Endometrial microvascular endothelial cells (primary cell): ENCODE results near the gene TMA7B. TPM values are rescaled to one million over a fixed set of nuclear protein-coding genes. Genes with fewer than 3 reads are reported as not detected.

Experiments
- in situ Hi-C: cut with HindIII; loops from 2 replicates; pipeline ENCODE4 v1.10.0; 2017; ENCODE audit warnings: low sequenced_read_pairs, low pct_unique_long_range_greater_than_20kb; ENCODE audit errors: inconsistent ontology term
- total RNA-seq: library from RNA; depleted of rRNA; stranded (reverse); fragments of >200 nt; gene quantifications from one replicate; pipeline ENCODE4 v1.2.3, GENCODE V29; 2015; ENCODE audit errors: inconsistent ontology term

The TMA7B gene
- total RNA-seq, 1 donor from 2014 or later, result not detected

DNA sequence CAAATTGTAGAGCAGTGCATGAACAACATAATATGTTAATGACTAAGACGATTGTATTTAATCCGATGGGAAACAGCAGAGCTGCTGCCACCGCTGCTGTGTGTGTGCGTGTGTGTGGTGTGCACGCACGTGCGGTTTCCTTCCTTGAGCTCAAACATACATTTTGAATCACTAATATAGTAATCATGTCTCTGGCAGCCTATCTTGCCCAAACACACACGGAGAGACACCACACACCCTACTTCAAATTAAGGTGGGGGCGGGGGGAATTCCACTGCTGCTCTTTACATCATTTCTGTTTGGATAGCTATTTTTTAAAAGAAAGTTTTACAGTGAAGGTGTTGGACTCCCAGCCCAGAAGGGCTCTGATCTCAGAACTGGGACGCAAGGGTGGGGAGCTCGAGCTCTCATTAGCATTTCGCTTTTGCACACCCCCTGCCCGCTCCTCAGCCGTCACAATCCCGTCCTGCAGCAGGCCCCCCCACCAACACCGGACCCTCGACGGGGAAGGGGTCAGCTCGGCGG lies 33.9 kb downstream of the TMA7B start:
- in situ Hi-C loops, result no loop called here

DNA sequence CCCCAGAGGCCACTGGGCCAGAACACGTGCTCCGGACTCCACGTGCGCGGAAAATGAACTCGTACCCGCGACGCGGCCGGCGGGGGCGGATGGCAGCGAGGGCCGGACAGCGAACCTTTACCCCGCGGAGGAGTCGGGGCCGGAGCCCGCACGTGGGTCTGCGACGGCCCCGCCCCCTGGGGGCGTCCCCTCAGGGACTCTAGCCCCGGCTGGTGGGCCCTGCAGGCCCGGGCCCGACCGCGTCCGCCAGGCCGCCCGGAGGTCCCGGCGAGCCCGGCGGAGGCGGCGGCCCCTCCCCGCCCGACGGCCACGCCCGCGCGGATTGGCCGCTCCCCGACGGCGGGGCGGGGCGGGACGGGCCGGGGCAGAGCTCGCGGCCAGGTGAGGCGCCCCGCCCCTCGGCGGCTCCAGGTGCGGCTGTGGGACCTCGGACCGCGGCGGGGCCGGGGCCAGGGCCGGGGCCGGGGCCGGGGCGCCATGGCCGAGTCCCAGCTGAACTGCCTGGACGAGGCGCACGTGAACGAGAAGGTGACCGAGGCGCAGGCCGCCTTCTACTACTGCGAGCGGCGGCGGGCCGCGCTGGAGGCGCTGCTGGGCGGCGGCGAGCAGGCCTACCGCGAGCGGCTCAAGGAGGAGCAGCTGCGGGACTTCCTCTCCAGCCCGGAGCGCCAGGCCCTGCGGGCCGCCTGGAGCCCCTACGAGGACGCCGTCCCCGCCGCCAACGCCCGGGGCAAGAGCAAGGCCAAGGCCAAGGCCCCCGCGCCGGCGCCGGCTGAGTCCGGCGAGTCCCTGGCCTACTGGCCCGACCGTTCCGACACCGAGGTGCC lies 34.6 kb downstream of the TMA7B start, which contains the start of gene FAM83F:
TSS of gene FAM83F (plus strand) at position 389 of the 827 bp plus-strand sequence. CDS start at position 478, 89 bp downstream.
- in situ Hi-C loops, result no loop called here

DNA sequence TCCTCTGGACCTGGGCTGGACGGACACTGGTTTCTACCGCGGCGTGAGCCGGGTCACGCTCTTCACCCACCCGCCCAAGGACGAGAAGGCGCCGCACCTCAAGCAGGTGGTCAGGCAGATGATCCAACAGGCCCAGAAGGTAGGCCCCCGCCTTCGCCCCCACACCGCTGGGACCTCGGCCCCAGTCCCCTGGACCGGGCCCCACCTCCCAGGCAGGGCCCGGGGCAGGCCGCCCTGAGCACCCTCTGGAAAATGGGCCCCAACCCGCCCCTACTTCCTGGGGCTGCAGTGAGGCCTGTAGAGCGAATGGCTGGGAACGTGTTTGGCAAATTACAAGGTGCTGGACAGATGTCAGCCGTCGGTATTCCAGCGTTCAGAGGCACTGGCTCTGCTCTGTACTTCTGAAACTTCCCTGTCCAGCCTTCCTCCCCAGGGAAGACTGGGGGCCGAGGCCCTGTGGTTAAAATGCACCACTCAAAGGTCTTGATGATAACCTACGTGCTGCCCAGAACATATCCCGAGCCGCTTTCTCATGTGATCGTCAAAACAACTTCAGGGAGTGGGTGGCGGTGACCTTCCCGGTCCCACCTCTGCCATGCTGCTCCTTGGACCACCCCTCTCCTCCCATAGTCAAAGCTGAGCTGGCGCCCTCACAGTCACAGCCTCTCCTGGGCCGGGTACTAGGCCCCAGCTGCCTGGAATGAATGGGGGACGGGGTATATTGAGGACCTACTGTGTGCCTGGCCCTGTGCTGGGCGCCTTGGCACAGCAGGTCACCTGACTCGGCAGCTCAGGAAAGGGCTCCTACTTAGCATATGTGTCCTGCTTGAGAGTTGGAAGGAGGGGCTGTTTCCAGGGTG lies 35.4 kb downstream of the TMA7B start:
- in situ Hi-C loops, result no loop called here

DNA sequence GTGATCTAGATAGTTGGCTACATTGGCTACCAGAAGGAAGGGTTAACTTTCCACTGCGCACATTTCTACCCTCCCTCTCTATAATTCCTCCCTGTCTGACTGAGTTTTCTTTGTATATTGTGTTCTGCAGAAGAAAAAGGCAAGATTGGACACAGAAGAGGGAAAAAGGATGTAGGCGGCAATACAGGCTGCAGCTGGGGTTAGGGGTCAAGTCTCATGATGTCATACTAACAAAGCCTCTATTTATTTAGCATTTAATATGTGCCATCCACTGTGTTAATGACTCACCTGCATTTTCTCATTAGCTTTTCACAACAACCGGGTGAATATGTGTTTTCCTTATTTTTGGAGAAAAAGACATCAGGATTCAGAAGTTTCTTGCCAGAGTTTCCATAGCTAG lies 36.5 kb downstream of the TMA7B start:
- in situ Hi-C loops, result no loop called here

DNA sequence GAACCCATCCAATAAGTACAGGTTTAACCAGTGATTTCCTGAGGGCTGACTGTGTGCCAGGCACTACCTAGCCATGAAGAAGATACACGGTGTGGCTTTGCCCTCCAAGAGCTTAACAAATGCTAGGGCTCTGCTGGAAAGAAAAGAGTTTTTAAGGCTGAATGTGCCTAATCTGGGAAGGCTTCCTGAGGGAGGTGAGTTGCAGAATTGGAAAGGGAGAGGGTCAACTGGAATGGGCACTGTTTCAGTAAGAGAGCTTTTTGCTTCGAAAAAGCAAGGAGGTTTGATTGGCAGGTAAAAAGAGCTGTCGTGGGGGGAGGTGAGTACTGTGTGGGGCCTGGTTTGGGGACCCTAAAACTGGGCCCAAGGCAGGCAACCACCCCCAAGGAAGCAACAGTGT lies 37.2 kb downstream of the TMA7B start:
- in situ Hi-C loops, result no loop called here

DNA sequence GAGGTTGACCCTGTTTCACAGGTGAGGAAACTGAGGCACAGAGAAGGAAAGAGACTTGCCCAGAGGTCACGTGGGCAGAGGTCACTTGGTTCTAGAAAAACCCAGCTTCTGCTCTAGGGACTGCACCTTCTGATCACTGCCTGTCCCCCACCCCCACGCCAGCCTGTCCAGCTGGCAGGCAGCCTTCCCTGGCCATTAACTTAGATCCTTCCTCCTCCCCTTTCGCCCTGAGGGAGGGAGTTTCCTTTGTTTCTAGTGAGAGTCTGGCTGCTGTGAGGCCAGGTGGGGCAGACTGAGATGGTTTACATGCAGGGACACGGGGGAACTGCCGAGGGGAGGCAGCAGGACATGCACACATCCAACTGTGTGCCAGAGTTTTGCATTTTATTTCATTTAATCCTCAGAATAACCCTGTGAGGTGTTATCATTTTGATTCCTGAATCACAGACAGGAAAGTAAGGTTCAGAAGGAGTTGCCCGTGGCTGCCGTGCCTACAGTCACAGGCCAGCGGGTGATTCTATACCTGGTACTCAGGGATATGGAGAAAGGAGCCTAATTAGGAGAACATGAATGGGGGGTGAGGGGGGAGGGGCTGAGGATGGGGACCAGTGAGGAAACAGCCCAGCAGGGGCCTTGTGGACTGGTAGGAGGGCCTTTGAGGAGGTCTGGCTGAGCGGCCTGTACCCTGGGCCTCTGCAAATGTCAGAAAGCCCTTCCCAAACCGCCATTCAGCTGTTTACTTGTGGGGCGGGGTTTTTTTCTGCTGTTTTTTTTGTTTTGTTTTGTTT lies 37.9 kb downstream of the TMA7B start:
- in situ Hi-C loops, result no loop called here

DNA sequence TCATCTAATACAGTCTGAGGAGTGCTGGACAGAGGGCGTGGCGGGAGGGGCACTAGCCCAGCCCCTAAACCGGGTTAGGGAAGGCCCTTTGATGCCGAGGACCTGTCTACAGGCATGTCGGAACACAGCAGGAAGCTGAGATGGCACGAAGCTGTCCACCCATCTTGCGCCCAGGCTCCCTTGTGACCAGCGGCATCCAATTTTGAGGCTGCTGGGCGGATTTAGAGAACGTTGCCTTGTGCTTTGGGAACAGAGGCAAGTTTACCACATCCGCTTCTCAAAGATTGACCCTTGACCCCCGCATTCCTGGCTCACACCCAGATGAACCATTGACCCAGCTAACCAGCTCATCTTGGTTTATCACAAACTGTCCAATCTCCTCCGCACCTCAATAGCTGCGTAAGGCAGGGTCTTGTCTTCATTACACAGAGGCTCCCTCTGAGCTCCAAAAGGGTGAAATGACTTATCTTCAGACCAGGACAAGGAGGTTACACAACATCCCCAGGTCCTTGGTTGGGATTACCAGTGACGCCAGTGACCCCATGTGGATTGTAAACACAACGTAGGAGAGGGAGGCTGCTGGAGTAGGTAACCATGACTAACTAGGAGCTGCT lies 39.1 kb downstream of the TMA7B start:
- in situ Hi-C loops, result no loop called here

DNA sequence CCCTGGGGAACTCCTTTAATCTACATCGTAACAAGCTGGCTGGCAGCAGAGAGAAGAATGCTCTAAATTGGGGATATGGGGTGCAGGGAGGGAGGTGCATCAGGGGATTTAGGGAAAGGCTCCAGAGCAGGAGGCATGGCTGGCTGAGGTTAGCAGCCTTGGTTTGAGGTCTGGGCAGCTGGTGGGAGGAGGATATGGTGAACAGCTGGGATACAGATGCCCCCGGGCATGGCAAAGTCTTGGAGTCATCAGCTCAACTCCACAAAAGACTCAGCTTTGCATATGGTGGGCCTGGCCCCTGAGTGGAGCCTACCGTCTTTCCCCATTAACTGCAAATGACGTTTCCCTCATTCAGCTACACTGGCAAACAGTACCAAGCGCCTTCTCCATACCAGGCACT lies 40.0 kb downstream of the TMA7B start:
- in situ Hi-C loops, result loop anchor here (25.0 kb wide), 1 partner anchor 438 kb away; the partner anchor contains the start of gene CACNA1I

DNA sequence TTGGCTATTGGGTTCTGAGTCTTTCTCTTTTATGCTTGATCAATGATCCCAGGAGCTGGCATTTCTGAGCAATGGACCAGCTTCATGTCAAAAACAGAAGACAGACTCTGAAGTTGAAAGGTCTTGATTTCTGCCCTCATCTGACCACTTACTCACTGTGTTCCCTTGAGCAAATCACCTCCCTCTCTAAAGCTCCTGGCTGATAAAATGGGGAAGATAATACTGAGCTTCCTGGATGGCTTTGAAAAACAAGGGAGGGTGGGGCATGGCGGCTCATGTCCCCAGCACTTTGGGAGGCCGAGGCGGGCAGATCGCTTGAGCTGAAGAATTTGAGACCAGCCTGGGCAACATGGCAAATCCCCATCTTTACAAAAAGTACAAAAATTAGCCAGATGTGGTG lies 40.9 kb downstream of the TMA7B start:
- in situ Hi-C loops, result loop anchor here (25.0 kb wide), 1 partner anchor 439 kb away; the partner anchor contains the start of gene CACNA1I

DNA sequence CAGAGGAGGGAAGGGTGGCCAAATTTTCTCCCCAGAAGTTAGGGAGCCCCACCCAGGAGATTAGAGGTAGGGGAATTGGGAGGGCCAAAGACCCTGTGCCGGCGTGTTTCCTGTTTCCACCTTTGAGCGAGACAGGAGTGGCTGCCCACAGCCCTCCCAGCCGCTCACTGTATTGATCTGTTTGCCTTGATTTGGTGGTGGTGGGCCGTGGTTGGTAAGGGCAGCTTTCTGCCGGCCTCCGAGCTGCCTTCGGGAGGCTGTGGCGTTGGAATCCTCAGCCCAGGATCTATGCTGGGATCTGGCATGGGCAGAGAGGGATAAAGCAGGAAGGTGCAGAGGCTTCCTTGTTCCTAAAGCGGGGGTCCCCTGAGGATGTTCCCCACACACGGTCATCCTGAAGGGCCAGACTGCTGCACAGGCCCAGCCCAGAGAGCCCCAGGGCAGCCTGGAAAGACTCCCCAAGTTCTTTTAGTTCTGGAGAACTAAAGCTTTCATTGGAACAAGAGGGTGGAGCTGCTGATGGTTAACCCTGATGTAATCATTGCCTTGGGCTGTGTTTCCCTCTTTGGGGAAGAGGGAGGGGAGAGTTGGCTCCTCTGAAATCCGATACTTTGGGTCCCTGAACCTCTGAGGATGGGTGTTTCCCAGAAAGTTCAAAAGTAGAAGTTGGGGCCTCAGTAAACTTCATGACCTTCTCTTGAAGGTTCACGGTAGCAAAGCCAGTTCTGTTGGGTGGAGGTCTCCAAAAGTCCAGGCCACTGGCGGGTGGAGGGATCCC lies 41.8 kb downstream of the TMA7B start:
- in situ Hi-C loops, result loop anchor here (25.0 kb wide), 1 partner anchor 440 kb away; the partner anchor contains the start of gene CACNA1I

DNA sequence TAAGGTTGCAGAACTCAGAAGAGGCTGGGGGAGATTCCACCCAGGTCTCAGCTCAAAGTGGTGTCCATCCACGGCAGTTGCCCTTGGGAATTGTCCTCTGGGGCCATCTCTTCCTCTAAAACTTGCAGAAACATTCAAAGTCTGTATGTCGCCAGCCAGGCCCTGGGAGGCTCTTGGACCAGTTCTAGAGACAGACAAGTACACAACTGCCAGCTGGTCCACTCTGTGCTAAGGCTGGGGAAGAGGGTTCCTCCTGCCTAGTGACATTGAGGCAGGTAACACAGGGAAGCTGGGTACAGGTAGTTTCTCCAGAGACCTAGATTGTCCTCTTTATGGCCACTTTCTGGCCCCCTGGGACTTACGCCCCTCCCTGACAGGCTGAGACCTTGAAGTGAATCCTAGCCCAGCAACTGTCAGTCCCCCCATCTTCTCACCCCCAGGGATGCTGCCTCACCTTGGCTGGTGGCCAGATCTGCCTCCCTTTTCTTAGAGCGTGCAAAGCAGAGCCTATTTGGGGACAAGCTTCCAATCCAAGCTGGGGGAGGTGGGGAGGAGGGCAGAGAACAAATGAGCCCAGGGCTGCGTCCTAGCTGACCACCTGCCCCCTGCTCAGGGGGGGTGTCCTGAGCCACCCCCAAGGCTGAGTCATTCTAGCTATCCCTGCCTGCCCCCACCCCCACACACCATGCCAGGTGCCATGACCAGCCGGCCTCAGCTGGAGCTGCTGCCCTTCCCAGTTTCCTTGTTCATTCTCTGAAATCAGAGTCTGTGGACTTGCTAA lies 42.9 kb downstream of the TMA7B start:
- in situ Hi-C loops, result loop anchor here (25.0 kb wide), 1 partner anchor 441 kb away; the partner anchor contains the start of gene CACNA1I

DNA sequence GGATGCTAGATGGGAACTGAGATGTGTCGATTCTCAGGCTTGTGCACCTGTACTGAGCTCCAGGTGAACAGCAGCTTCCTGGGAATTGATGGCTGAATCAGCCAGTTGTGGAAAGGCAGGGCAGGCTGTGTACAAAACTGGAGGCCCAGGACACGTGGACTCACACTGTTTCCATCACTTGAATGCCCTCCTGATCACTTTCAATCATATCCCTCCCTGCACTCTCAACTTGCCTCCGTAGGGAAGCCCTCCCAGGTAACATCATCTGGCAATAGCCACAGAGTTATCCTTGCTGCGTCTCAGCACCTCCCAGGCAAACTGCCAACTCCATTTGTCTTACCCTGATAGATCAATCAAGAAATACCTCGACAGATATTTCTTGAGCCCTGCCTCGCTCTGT lies 44.6 kb downstream of the TMA7B start:
- in situ Hi-C loops, result loop anchor here (25.0 kb wide), 1 partner anchor 443 kb away; the partner anchor contains the start of gene CACNA1I

DNA sequence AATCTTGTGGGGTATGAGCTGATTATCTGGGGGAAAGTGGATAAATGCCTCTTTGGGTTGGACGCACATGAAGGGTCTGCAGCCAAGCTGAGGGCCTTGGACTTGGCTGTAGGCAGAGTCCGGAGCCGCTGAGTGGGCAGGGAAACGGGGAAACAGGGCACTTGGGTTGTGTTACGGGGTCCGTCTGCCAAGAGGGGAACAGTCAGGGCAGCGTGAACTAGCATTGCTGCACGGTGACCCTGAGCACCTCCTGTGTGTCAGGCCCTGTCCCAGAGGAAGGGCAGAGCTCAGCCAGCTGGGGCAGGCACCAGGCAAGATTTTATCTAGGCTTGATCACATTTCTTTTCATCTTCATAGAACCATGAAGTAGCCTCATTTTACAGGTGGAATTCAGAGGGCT lies 46.4 kb downstream of the TMA7B start:
- in situ Hi-C loops, result loop anchor here (25.0 kb wide), 1 partner anchor 444 kb away; the partner anchor contains the start of gene CACNA1I

DNA sequence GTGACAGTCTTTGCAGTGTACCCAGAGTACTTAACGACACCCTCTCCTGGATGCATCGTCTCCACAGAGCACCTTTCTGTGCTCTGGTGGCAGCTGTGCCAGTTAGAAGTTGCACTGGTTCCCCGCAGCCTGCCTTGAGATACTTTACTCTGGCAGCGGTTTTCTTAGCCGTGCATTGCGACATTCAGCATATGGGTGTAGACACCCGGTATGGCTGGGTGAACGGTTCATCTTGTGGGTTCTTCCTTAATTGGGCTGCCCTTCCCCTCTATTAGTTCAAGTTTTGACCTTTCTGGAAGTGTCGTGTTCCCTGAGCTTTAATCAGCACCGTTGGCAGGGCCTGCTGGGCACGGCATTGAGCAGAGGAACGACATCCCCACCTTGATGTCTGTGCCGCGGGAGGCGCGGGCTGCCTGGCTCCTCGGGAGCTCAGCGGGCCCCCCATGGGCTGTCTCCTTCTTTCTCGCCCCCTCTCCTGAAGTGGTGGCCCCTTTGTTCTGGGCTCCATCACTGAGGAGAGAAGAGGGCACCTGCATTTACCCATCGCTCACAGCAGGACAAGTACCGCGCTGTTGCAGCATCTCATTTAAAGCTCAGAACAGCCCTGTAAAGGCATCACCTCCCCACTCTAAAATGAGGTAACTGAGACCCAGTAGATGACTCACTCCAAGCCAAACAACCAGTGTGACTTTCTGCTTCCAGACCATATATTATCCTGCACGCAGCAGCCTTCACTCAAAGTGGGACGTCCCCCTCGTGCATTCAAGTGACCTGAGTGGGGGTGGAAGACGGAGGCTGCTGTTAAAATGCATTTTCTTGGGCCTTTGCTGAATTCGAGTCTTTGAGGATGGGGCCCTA lies 47.9 kb downstream of the TMA7B start:
- in situ Hi-C loops, result loop anchor here (25.0 kb wide), 1 partner anchor 446 kb away; the partner anchor contains the start of gene CACNA1I

DNA sequence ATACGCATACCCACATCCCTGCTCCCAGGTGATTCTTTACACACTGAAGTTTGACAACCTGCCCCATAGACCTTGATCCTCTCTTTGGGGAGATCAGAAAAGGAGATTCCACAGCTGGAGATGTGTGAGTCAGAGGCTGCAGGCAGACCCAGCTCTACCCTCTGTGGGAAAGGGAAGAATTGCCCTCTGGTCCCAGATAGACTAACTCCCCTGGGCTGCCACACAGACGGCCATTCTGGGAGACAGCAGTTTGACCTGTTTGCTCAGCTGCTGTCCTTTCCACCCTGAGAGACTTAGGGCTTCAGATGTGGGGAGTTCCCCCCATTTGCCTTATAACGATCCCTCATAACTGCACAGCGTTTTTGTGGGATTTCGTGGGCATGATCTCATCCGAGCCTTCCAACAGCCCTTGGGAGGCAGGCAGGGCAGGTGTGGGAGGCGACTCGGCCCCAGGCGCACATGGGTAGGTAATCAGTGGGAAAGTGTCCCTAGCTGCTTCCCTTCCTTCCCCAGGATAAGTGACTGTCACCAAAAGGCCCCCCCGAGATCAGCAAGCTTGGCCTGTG lies 48.6 kb downstream of the TMA7B start:
- in situ Hi-C loops, result loop anchor here (25.0 kb wide), 1 partner anchor 447 kb away; the partner anchor contains the start of gene CACNA1I
